Retinal pigment epithelial cell (primary cell): Measurements from ENCODE around the gene LLGL2.

Experiments
- DNase-seq: peaks from one replicate; pipeline ENCODE4 v3.0.0-alpha.2; 2010; ENCODE audit warnings: low read depth
- H3K4me3 ChIP-seq: 2 replicates; pipeline ENCODE4 v1.5.1; 2011; ENCODE audit warnings: mild to moderate bottlenecking, low read length, control low read depth, moderate library complexity
- CTCF ChIP-seq: conservative IDR thresholded peaks from 2 replicates; pipeline ENCODE4 v1.5.1; 2011; ENCODE audit warnings: low read depth, low read length, control low read depth, inconsistent platforms

LLGL2 gene

DNA sequence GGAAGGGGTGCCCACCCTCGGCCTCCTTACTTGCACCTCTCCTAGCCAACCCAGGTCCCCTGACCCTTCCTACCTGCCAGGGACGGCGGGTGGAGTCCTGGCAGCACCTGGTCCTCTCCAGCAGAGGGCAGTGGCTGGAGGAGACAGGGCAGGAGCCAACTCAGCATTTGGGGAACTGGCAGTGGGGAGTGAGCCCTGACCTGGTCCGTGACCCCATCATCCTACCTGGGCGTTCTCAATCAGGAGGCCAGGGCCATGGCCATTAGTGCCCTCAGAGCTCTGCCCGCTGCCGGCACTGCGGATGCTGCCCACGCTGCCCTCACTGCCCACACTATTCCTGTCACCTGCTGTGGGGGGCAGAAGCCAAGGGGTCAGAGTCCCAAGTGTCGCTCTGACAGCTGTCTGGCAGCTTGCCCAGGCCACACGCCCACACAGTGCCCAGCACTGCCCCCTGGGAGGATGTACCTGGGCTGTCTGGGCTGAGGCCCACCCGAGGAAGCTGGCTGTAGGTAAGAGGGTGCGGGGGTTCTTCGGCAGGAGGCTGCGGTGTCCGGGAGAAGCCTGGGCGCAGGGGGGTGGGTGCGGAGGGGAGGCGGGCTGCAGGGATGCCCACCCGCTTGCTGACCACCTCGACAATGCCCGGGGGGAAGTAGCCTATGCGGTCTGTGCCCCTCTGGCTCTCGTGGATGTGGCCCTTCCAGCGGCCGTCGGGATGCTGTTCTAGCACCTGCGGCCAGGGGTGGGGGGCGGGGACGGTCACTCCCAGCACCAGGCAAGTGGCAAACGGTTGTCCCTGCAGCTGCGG, 20.9 kb upstream of the LLGL2 start:
- peak; percentile 77 for TF ChIP-seq CTCF
- H3K4me3 ChIP-seq, result no peak overlapping the region
- no peak for DNase-seq

GRCh38 chr17:75505152-75505409, 20.4 kb upstream of the LLGL2 start:
- H3K4me3 ChIP-seq, result no peak overlapping the region
- no peak for TF ChIP-seq CTCF
- DNase-seq, result no peak

DNA sequence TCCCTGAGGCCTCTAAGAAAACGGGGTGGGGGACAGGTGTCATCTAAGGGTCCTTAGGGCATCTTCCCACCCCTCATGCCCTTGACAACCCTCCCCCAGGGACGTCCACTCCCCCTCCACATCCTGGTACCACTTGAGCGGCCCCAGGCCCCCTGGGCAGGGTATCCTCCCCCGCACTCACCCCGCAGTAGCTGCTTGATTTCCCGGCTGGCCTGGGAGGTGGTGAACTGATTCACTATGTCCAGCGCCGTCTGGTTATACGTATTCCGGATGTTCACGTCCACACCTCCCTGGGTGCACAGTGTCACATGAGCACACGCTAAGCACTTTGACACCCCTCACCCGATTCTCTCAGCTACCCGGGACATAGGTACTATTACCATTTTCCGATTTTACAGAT, 19.9 kb upstream of the LLGL2 start:
- no peak for DNase-seq
- H3K4me3 ChIP-seq, result no peak overlapping the region
- TF ChIP-seq CTCF, result no peak

DNA sequence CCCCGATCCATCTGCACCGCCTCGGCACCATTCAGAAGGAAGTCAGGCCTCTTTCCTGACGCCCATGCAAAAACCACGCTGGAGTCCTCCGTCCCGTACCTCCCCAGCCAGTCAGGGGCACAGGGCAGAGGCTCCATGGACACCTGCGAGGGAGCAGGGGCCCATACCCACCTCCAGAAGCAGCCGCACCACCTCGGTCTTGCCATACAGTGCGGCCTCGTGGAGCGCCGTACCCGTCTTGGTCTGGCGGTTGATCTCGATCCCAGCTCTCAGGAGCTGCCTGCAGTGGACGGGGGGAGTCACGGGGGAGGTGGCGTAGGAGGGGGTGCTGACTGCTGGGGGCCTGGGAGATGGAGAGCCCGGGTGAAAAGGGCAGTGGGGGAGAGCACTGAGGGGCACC, 19.4 kb upstream of the LLGL2 start:
- no peak for DNase-seq
- no peak for TF ChIP-seq CTCF
- H3K4me3 ChIP-seq, result no peak overlapping the region

DNA sequence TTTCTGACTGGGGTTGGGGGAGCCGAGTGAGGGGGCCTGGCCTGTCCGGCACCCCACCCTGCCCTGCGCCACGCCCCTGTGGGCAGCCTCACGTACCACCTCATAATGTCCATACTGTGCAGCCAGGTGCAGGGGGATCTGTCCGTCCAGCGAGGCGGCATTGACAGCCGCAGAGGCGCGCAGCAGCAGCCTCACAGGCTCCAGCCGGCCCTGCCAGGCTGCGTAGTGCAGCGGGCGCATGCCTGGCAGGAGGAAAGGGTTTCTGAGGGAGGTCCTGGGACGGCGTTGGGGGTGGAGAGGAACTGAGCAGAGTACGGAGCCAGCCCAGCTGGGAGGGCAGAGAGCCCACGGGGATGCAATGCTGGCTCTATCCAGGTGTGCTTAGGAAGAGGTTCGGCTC, 18.6 kb upstream of the LLGL2 start:
- TF ChIP-seq CTCF, result no peak
- no peak for DNase-seq
- no peak overlapping the region for H3K4me3 ChIP-seq

DNA sequence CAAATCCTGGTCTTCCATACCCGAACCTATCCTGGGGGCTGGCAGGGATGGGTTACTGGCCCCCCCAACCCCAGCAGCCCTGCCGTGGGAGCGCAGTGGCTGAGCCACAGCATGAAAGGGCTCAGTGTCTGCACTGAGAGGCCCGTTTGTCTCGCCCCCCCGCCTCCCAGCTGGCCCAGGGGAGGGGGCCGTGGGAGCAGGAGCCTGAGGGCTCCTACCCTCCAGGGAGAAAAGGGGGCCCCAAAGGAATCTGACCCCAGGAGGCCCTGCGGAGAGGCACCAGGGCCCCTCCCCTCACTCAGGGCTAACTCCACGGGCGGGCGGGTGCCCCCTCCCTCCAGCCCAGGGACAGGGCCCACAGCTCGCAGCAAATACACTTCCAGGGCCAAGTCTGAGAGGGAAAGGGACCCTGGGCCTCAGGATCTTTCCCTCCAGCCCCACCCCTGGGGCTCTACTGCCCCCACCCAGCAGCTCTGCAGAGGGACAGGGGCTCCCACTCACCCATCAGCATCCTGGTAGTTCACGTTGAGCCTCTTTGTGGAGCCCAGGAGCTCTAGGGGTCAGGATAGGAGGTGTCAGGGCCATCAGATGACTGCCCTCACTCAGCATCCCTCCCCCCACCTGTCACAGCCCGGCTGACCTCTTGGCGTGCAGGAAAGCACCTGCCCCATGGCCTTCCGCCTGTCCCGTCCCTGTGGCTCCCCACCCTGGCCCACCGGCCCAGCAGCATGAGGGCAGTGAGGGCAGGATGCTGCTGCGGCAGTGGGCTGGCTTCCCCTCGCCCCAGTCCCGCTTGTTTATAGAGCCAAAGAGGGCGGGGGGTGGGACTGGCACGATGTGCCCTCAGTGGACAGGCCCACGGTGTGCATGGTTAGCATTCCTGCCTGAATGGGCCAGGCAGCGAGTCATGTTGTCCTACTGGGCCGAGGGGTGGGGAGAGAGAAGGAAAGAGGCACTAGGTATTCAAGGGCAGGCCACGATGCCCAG, 17.5 kb upstream of the LLGL2 start:
- no peak for DNase-seq
- H3K4me3 ChIP-seq, result no peak overlapping the region
- TF ChIP-seq CTCF, result no peak
